BE2C (cell line): ENCODE results near the gene NECTIN1.

Source experiments
- DNase-seq: peaks from one replicate; pipeline ENCODE4 v3.0.0-alpha.2; 2020
- H3K27me3 ChIP-seq: fragments of 250-450 bp; sonication (Bioruptor Pico); 2 replicates; pipeline ENCODE4 v1.5.1; 2020; ENCODE audit warnings: mild to moderate bottlenecking
- H3K36me3 ChIP-seq: fragments of 250-450 bp; sonication (Bioruptor Pico); 2 replicates; pipeline ENCODE4 v1.5.1; 2020; ENCODE audit warnings: mild to moderate bottlenecking
- H3K4me1 ChIP-seq: fragments of 250-450 bp; sonication (Bioruptor Pico); 2 replicates; pipeline ENCODE4 v1.5.1; 2020
- H3K4me3 ChIP-seq: 2 replicates; pipeline ENCODE4 v1.5.1; 2011; ENCODE audit warnings: low read depth, low read length
- H3K9me3 ChIP-seq: fragments of 250-450 bp; sonication (Bioruptor Pico); 2 replicates; pipeline ENCODE4 v1.5.1; 2020
- TF ChIP-seq, protein P1 (sequence below): IDR thresholded peaks from 2 replicates; pipeline ENCODE4 v1.5.1; 2012; ENCODE audit warnings: mild to moderate bottlenecking, low read depth, low read length

The NECTIN1 gene

DNA sequence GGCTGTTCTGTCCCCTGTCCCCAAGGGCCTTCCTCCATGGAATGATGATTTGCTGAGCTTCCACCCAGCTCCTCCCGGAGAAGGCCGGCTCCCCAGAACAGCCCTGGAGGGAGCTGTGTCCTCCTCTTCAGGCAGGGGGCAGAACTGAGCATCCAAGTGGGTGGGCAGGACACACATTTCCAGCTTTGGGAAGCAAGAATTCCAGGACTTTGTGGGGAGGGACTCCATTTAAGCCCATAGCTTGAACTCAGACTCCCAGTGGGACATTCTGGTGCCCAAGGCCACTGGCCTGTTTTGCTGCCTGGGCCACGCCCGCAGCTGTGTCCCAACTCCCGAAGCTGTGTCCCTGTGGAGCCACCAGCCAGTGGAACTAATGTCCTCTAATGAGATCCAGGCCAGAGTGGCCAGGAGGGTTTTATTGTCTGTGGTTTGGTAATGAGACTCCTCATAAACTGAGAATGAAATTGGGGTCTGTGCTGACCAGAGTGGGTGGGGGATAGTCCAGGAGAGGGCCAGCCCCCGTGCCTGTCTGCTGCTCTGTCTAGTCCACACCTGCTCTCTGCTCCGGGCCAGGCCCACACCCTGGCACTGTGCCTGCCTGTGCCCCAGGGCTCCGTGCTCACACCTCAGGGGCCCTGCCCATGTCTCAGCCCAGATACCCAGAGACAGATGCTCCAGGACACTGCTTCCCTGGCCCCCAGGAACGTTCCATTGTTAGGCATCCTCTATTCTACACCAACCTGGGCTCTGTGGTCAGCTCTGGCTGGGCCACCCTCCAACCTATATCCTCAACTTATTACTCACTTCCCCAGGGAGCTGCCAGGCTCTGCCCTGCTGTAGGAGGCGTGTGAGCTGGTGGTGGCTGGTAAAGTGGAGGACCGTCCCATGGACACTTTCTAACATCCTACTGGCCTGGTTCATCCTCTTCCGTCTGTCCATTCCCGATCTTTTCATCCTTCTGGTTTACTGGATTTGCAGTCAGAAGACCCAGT, 7.6 kb downstream of the NECTIN1 start:
- Histone ChIP-seq H3K4me3 (no peak overlapping the region), H3K4me1 (peaks cover 53% of the 10 kb centered on the region), H3K27me3 (no peaks in the 10 kb centered on the region), H3K36me3 (peaks cover 15% of the 10 kb centered on the region), H3K9me3 (no peaks in the 10 kb centered on the region)
- DNase-seq: peak; percentile 77
- TF ChIP-seq, protein P1, sequence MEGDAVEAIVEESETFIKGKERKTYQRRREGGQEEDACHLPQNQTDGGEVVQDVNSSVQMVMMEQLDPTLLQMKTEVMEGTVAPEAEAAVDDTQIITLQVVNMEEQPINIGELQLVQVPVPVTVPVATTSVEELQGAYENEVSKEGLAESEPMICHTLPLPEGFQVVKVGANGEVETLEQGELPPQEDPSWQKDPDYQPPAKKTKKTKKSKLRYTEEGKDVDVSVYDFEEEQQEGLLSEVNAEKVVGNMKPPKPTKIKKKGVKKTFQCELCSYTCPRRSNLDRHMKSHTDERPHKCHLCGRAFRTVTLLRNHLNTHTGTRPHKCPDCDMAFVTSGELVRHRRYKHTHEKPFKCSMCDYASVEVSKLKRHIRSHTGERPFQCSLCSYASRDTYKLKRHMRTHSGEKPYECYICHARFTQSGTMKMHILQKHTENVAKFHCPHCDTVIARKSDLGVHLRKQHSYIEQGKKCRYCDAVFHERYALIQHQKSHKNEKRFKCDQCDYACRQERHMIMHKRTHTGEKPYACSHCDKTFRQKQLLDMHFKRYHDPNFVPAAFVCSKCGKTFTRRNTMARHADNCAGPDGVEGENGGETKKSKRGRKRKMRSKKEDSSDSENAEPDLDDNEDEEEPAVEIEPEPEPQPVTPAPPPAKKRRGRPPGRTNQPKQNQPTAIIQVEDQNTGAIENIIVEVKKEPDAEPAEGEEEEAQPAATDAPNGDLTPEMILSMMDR: peak; percentile 86

- DNase-seq: no peak
- TF ChIP-seq, protein P1: no peak
- peaks cover 55% of the 10 kb centered on the region for H3K4me1 ChIP-seq
Observed at GRCh38 chr11:119720311-119720913, 8.6 kb downstream of the NECTIN1 start.

GRCh38 chr11:119717839-119718534, 11.0 kb downstream of the NECTIN1 start:
- no peaks in the 10 kb centered on the region for H3K27me3 ChIP-seq
- peaks cover 15% of the 10 kb centered on the region for H3K36me3 ChIP-seq
- peaks cover 55% of the 10 kb centered on the region for H3K4me1 ChIP-seq
- TF ChIP-seq, protein P1: no peak
- H3K9me3 ChIP-seq: no peaks in the 10 kb centered on the region
- DNase-seq: peak; percentile 65
- H3K4me3 ChIP-seq: no peak overlapping the region

More at GRCh38 chr11:119720311-119720913, 8.6 kb downstream of the NECTIN1 start:
- H3K36me3 ChIP-seq: peaks cover 15% of the 10 kb centered on the region
- H3K9me3 ChIP-seq: no peaks in the 10 kb centered on the region
- H3K27me3 ChIP-seq: no peaks in the 10 kb centered on the region
- no peak overlapping the region for H3K4me3 ChIP-seq

GRCh38 chr11:119716582-119717498, 12.2 kb downstream of the NECTIN1 start:
- no peaks in the 10 kb centered on the region for H3K27me3 ChIP-seq
- peaks cover 53% of the 10 kb centered on the region for H3K4me1 ChIP-seq
- TF ChIP-seq, protein P1: no peak
- H3K36me3 ChIP-seq: peaks cover 15% of the 10 kb centered on the region
- DNase-seq: no peak
- H3K9me3 ChIP-seq: no peaks in the 10 kb centered on the region
- no peak overlapping the region for H3K4me3 ChIP-seq

DNA sequence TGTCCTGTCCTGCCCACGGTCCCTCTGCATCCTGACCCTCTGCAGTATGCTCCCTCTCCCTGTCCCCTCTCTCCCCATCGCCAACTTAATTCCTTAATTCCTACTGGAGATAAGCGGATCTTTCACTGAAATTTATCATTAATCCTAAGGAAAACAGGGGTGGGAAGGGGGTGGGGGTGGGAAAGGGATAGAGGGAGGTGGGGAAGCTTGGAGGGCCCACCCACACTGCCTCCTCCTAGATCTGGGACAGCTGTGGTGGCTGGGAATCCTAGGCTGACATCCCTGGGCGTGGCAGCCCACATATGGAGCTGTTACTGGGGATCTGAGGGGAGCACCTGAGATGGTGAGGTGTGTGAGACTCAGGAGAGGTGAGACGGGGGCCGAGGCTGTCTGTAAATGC, 14.4 kb downstream of the NECTIN1 start:
- Histone ChIP-seq H3K4me1 (peaks cover 44% of the 10 kb centered on the region), H3K36me3 (peaks cover 1% of the 10 kb centered on the region), H3K9me3 (no peaks in the 10 kb centered on the region), H3K27me3 (no peaks in the 10 kb centered on the region), H3K4me3 (no peak overlapping the region)
- no peak for DNase-seq
- TF ChIP-seq, protein P1: no peak
